Measurements from ENCODE around the gene HDDC3. TPM values are rescaled to one million over a fixed set of nuclear protein-coding genes. Genes with fewer than 3 reads are reported as not detected.

Gene HDDC3, protein sequence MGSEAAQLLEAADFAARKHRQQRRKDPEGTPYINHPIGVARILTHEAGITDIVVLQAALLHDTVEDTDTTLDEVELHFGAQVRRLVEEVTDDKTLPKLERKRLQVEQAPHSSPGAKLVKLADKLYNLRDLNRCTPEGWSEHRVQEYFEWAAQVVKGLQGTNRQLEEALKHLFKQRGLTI
- total RNA-seq = 10 to 100 TPM; 30.1 to 31.8 TPM
- polyA plus RNA-seq = 10 to 100 TPM; 34.1 to 47.6 (median 45.5) TPM
- 10.8 to 25.6 (median 20.0) reads per million in 6 experiments for total RNA-seq

DNA sequence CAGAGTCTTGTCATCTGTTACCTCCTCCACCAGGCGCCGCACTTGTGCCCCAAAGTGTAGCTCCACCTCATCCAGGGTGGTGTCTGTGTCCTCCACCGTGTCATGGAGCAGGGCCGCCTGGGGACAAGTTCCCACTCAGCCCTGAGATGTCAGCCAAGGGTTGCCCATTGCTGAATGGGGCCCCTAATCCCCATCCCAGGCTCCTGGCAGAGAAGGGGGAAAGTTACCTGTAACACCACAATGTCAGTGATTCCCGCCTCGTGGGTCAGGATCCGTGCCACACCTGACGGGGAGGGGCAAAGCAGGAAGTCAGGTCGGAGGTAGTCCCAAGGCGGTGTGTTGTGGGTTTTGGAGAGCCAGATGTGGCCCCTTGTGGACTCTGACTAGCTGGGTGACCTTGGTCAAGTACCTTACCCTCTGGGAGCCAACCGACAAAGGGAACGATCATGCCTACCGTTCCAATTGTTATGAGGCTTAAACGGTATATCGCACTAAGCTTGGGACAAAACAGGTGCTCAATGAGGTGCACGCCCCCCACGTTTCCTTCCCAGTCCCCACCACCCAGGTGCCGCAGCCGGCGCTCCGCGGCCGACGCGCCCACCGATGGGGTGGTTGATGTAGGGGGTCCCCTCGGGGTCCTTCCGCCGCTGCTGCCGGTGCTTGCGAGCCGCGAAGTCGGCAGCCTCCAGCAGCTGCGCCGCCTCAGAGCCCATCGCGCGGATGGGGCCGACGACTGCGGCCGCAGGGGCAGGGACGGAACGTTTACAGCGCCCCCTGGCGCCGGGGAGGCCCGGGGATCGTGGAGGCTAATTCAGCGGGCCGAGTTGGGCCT, at the start of gene HDDC3:
Gene HDDC3, minus strand, starts transcription at position 722 of the 832 bp plus-strand sequence. Its CDS starts 9 bp downstream, at position 713.
- peak; percentile 78 to 93 (median 87) for DNase-seq
- peak; percentile 59 to 60 for ATAC-seq
- POLR2A ChIA-PET = interaction anchor here (0.6 to 12.4 kb wide), 16 partner anchors 16 to 830 kb away, joined by 3 to 237 read pairs (median 3); partner anchors contain the start of genes BLM, IDH2, IQGAP1 and MAN2A2
- no peaks in the 10 kb centered on the region for H3K27me3 Mint-ChIP-seq
- H3K27ac Mint-ChIP-seq = peak within 1 kb of the TSS; percentile 94 to 100 (median 98)
- peaks cover 26 to 60% (median 54%) of the 10 kb centered on the region in 4 donors for H3K4me1 Mint-ChIP-seq
- peak within 1 kb of the TSS; percentile 96 to 99 (median 98) for H3K4me3 Mint-ChIP-seq
- H3K9me3 Mint-ChIP-seq = no peaks in the 10 kb centered on the region
- peaks cover 0 to 4% (median 0%) of the 10 kb centered on the region in 3 donors for H3K36me3 Mint-ChIP-seq

DNA sequence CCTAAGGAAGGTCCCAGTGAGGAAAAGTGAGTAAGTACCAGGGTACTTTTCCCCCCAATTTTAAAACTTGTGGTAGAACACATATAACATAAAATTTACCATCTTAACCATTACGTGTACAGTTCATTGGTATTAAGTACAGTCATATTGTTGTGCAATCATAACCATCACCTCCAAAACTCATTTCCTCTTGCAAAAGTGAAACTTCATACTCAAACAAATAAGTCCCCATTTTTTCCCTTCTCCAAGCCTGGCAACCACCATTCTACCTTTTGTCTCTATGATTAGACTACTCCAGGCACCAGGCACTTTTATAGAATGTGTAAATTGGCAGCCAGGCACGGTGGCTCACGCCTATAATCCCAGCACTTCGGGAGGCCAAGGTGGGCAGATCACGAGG, 49.8 kb upstream of the HDDC3 start:
- no peak for ATAC-seq
- no peaks in the 10 kb centered on the region for H3K27me3 Mint-ChIP-seq
- no peak for DNase-seq
- H3K4me3 Mint-ChIP-seq = no peak overlapping the region
- peaks cover 0 to 6% (median 0%) of the 10 kb centered on the region in 3 donors for H3K36me3 Mint-ChIP-seq
- H3K4me1 Mint-ChIP-seq = peaks cover 0 to 11% (median 0%) of the 10 kb centered on the region in 4 donors
- H3K27ac Mint-ChIP-seq = no peak overlapping the region
- POLR2A ChIA-PET = no interaction called here
- no peaks in the 10 kb centered on the region for H3K9me3 Mint-ChIP-seq

DNA sequence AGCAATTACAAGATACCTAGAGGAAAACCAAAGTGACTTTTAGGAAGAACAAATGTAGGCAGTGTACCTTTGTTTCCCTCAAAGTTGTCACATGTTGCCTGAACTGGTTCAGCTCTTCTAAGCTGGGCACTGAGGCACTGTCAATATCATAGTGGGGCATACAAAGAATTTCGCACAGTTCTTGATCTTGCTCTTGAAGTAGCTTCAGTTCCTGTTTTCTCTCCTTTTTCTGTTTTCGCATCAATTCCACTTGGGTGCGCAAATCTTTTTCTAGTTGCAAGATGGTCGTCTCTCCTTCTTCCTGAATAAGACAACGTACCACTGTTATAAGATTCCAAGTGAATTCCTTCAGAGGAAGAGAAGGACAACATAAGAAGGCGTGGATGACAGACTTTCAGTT, 49.3 kb upstream of the HDDC3 start:
- POLR2A ChIA-PET = no interaction called here
- Mint-ChIP-seq H3K4me1 (peaks cover 0 to 11% (median 0%) of the 10 kb centered on the region in 4 donors), H3K9me3 (no peaks in the 10 kb centered on the region), H3K27ac (no peak overlapping the region), H3K36me3 (peaks cover 0 to 6% (median 0%) of the 10 kb centered on the region in 3 donors), H3K27me3 (no peaks in the 10 kb centered on the region), H3K4me3 (peak overlapping the region in 1 of 10 donors; percentile 28)
- ATAC-seq (no peak), DNase-seq (no peak)

DNA sequence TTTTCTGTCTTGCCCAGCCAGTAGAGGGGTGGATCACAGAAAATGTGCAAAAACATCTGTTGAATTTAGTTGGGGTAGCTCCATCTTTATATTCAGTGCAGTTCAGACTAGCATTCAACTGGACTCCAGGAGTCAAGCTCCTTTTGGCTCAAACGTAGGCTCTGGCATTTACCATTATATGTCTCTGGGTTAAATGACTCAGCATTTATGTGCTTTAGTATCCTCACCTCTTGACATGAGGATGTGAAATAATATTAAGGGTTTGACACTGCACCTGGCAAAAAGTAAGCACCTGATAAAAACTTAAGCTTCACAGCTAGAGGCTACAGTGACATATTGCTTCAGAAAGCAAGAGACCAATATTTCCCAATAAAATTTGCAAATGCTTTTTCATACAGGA, 47.2 kb upstream of the HDDC3 start:
- no peaks in the 10 kb centered on the region for H3K27me3 Mint-ChIP-seq
- H3K4me3 Mint-ChIP-seq = no peak overlapping the region
- H3K9me3 Mint-ChIP-seq = no peaks in the 10 kb centered on the region
- H3K27ac Mint-ChIP-seq = no peak overlapping the region
- POLR2A ChIA-PET = no interaction called here
- peaks cover 0 to 6% (median 0%) of the 10 kb centered on the region in 3 donors for H3K36me3 Mint-ChIP-seq
- H3K4me1 Mint-ChIP-seq = peaks cover 0 to 11% (median 0%) of the 10 kb centered on the region in 4 donors
- ATAC-seq (no peak), DNase-seq (no peak)

DNA sequence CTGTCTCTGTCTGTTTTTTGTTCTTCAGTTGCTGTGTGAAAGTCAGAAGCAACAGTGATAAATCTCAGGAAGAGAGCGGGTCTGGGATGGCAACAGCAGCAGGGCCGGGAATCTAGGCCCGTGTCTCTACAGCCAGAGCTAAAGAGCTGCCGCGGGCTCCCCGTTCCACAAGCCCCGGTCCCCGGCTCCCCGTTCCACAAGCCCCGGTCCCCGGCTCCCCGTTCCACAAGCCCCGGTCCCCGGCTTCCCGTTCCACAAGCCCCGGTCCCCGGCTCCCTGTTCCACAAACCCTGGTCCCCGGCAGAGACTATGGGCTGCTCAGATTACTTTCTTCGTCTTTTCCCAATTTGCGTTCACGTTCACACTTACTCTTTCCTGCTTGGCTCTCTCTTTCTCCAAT, 41.9 kb upstream of the HDDC3 start:
- Mint-ChIP-seq H3K27me3 (no peaks in the 10 kb centered on the region), H3K4me3 (no peak overlapping the region), H3K27ac (no peak overlapping the region), H3K9me3 (no peaks in the 10 kb centered on the region), H3K4me1 (no peaks in the 10 kb centered on the region), H3K36me3 (peaks cover 0 to 6% (median 0%) of the 10 kb centered on the region in 3 donors)
- DNase-seq (no peak), ATAC-seq (no peak)
- POLR2A ChIA-PET = no interaction called here

DNA sequence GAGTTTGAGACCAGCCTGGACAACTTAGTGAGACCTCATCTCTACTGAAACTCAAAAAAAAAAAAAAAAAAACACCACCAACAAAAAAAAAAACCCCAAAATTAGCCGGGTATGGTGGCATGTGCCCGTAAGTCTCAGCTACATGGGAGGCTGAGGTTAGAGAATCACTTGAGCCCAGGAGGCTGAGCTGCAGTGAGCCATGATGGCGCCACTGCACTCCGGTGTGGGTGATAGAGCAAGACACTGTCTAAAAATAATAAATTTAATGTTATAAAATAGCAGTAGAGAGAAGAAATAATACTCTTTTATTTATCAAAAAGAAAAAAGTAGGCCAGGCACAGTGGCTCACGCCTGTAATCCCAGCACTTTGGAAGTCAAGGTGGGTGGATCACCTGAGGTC, 39.8 kb upstream of the HDDC3 start:
- Mint-ChIP-seq H3K27me3 (no peaks in the 10 kb centered on the region), H3K36me3 (peaks cover 0 to 3% (median 0%) of the 10 kb centered on the region in 3 donors), H3K27ac (no peak overlapping the region), H3K9me3 (no peaks in the 10 kb centered on the region), H3K4me3 (no peak overlapping the region), H3K4me1 (no peaks in the 10 kb centered on the region)
- DNase-seq (no peak), ATAC-seq (no peak)
- POLR2A ChIA-PET = interaction anchor here (0.6 kb wide), 1 partner anchor 1220 kb away, joined by 5 read pairs; no protein-coding TSS in a partner anchor

DNA sequence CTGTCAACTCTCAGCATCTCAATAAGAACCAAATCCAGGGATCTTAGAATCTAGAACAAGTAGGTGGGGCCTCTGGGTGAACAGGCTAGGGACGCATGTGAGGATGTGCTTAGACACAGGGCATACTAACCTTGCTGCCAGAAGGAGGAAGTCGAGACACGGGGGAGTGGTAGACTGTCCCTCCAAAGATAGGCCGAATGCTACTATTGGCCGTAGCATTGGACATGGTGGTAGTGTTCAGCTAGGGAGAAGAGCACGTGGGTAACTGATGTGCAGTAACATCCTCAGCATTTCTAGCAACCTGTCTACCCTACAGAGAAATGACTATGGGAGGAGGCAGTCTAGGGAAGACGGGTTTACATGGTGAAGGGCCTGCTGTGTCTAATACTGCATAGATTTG, 37.9 kb upstream of the HDDC3 start:
- no peaks in the 10 kb centered on the region for H3K9me3 Mint-ChIP-seq
- DNase-seq (no peak), ATAC-seq (no peak)
- no peaks in the 10 kb centered on the region for H3K4me1 Mint-ChIP-seq
- no peak overlapping the region for H3K4me3 Mint-ChIP-seq
- H3K36me3 Mint-ChIP-seq = peaks cover 0 to 12% (median 3%) of the 10 kb centered on the region in 3 donors
- POLR2A ChIA-PET = no interaction called here
- no peaks in the 10 kb centered on the region for H3K27me3 Mint-ChIP-seq
- no peak overlapping the region for H3K27ac Mint-ChIP-seq

DNA sequence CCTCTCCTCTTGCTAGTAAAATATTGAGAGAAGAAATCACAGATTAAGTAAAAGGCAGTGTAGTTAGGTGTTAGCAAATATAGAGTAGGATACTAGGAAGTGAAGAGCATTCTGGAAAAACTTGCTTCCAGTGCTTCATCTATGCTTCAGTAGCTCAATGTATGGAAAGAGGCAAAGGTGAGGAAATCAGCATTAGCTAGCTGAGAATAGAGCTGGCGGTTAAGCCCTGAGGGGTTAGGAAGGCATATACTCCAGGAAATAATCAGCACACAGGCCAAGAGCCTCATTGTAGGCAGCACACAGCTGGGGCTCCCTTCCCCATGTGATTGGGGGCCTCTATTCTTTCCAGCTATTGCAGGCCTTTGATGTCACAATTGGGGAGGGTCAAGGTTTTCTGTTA, 36.1 kb upstream of the HDDC3 start:
- ATAC-seq = no peak
- POLR2A ChIA-PET = no interaction called here
- H3K4me3 Mint-ChIP-seq = no peak overlapping the region
- no peaks in the 10 kb centered on the region for H3K4me1 Mint-ChIP-seq
- peaks cover 0 to 22% (median under 1%) of the 10 kb centered on the region in 3 donors for H3K36me3 Mint-ChIP-seq
- no peaks in the 10 kb centered on the region for H3K9me3 Mint-ChIP-seq
- no peak for DNase-seq
- no peaks in the 10 kb centered on the region for H3K27me3 Mint-ChIP-seq
- peak overlapping the region in 2 of 10 donors; percentile 11 to 12 for H3K27ac Mint-ChIP-seq

DNA sequence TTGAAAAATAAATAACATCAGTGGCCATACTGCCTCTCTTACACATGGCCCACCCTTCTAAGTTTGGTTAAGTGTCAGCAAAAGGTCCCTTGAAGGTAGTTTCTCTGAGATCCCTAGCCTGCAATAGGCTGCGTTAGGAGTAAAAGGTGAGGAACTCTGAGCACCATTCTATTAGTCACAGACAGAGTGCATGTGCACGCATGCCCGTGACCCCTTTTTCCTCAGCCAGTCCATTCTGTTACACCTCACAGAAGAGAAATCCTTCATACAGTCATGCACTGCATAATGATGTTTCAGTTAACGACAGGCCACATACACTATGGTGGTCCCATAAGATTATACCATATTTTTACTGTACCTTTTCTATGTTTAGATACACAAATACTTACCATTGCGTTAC, 34.9 kb upstream of the HDDC3 start:
- H3K36me3 Mint-ChIP-seq = peaks cover 0 to 30% (median 5%) of the 10 kb centered on the region in 3 donors
- POLR2A ChIA-PET = no interaction called here
- no peak for ATAC-seq
- H3K27me3 Mint-ChIP-seq = no peaks in the 10 kb centered on the region
- no peak for DNase-seq
- no peaks in the 10 kb centered on the region for H3K9me3 Mint-ChIP-seq
- peak overlapping the region in 2 of 10 donors; percentile 19 to 56 for H3K27ac Mint-ChIP-seq
- H3K4me1 Mint-ChIP-seq = no peaks in the 10 kb centered on the region
- no peak overlapping the region for H3K4me3 Mint-ChIP-seq

DNA sequence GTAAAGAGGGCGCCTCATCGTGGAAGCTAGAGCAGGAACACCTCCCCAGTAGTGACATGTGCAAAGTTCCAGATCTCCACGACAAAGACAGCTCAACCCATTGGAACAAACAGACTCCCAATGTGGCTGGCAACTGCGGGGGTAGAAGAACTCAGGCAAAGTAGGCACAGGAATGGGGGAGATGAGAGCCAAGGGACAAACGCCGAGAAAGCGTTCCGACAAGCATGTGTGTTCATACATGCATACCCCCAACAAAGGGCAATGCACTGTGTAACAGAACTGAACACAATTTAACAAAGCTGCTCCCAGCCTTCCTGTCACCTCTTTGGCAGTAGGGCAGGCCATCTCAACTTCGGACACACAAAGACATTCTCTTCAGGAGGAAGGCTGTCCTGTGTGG, 33.9 kb upstream of the HDDC3 start:
- H3K4me3 Mint-ChIP-seq = no peak overlapping the region
- no peaks in the 10 kb centered on the region for H3K27me3 Mint-ChIP-seq
- DNase-seq (no peak), ATAC-seq (no peak)
- peak overlapping the region in 4 of 10 donors; percentile 18 to 74 (median 43) for H3K27ac Mint-ChIP-seq
- no peaks in the 10 kb centered on the region for H3K9me3 Mint-ChIP-seq
- no peaks in the 10 kb centered on the region for H3K4me1 Mint-ChIP-seq
- H3K36me3 Mint-ChIP-seq = peaks cover 0 to 40% (median 5%) of the 10 kb centered on the region in 3 donors
- POLR2A ChIA-PET = no interaction called here

DNA sequence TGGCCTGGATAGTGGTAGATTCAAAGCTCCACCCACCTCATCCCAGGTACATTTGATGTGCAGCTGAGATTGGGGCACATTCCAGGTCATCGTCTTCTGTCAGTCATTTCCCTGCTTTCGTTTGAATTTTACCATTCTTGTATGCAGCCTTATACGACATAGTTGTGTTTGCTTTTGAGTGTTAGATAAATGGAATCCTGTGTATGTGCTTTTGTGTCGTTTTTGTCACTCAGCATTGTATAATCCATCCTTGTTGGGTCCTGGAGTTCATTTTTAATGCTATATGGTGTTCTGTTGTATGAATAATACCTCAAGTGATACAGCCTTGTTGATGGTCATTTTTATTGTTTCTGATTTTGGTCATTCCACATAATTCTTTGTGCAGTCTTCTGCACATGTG, 29.7 kb upstream of the HDDC3 start:
- H3K36me3 Mint-ChIP-seq = peaks cover 0 to 45% (median 5%) of the 10 kb centered on the region in 3 donors
- DNase-seq (no peak), ATAC-seq (no peak)
- H3K4me1 Mint-ChIP-seq = peaks cover 0 to 6% (median 3%) of the 10 kb centered on the region in 4 donors
- H3K4me3 Mint-ChIP-seq = no peak overlapping the region
- H3K27me3 Mint-ChIP-seq = no peaks in the 10 kb centered on the region
- H3K9me3 Mint-ChIP-seq = no peaks in the 10 kb centered on the region
- H3K27ac Mint-ChIP-seq = peak overlapping the region in 1 of 10 donors; percentile 43
- POLR2A ChIA-PET = no interaction called here

DNA sequence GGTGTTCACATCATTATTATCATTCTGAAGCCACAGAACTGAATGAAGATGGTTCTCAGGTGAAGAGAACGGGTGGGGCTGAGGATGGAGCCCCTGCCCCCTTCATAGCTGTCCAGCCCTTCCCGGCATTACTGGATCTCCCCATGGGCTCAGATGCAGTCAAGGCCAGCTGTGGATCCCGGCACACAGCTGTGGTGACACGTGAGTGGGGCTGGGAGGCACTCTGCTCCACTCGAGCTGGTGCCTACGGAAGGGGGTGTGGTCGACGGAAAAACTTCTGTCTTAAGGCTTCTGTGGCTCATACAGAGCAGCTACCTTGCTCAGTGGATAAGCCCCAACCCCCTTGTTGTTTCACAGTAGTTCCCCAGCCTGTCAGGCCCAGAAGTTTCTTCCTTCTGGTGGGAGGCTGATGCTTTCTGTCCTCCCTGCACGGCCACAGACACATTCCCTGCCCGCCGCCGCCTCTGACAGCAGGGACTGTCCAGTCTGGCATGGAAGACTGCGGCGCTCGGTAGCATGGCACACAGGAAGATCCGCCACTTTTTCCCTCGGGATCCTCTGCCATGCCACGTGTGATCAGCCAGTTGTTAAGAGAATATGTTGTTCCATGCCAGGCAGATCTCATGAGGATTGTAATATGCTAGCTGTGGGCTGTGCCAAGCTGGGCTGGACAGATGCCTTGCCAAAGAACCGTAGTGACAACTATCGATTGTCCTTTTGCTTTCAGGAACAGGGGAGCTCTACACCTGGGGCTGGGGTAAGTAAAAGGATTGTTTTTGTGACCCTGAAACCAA, 28.1 kb upstream of the HDDC3 start:
- H3K9me3 Mint-ChIP-seq = no peaks in the 10 kb centered on the region
- peaks cover 0 to 36% (median 5%) of the 10 kb centered on the region in 3 donors for H3K36me3 Mint-ChIP-seq
- peaks cover 0 to 15% (median 8%) of the 10 kb centered on the region in 4 donors for H3K4me1 Mint-ChIP-seq
- ATAC-seq = no peak
- DNase-seq = no peak
- no peak overlapping the region for H3K4me3 Mint-ChIP-seq
- no peaks in the 10 kb centered on the region for H3K27me3 Mint-ChIP-seq
- POLR2A ChIA-PET = no interaction called here
- peak overlapping the region in 1 of 10 donors; percentile 38 for H3K27ac Mint-ChIP-seq

All from naive thymus-derived CD8-positive, alpha-beta T cell (primary cell).